HG03457 (cell line): Measurements from ENCODE around the gene LPP.
"Not testable (repeated sequence)": the region's sequence is repeated elsewhere in the genome, so short reads cannot be mapped to it uniquely, and the experiment has no call there.

Source experiments
- ATAC-seq: cut with Tn5 transposase; IDR thresholded peaks from one replicate; pipeline ENCODE4 v1.9.1; 2021; ENCODE audit warnings: moderate number of reproducible peaks; ENCODE audit not compliant: unreplicated experiment

Gene LPP

GRCh38 chr3:188421836-188422540, 268.0 kb downstream of the LPP start:
- ATAC-seq = peak; percentile 99

- not testable (repeated sequence) for ATAC-seq
These were observed 274.0 kb downstream of the LPP start for GRCh38 chr3:188427981-188428380.

- ATAC-seq = no peak
These were observed 277.1 kb downstream of the LPP start for GRCh38 chr3:188431040-188431439.

- no peak for ATAC-seq
These were observed 277.6 kb downstream of the LPP start for GRCh38 chr3:188431553-188431952.

- ATAC-seq = no peak
These were observed 279.0 kb downstream of the LPP start for GRCh38 chr3:188432802-188433520.

GRCh38 chr3:188433521-188434150, 279.7 kb downstream of the LPP start:
- ATAC-seq = no peak

GRCh38 chr3:188434594-188434993, 280.6 kb downstream of the LPP start:
- no peak for ATAC-seq

- no peak for ATAC-seq
These were observed 281.3 kb downstream of the LPP start for GRCh38 chr3:188435266-188435665.

GRCh38 chr3:188437926-188438325, 284.0 kb downstream of the LPP start:
- ATAC-seq = no peak

- ATAC-seq = peak; percentile 94
These were observed 285.1 kb downstream of the LPP start for GRCh38 chr3:188439080-188439479.

GRCh38 chr3:188440340-188440972, 286.5 kb downstream of the LPP start:
- no peak for ATAC-seq

- no peak for ATAC-seq
These were observed 288.5 kb downstream of the LPP start for GRCh38 chr3:188442430-188442829.

- ATAC-seq = not testable (repeated sequence)
These were observed 291.2 kb downstream of the LPP start for GRCh38 chr3:188445175-188445574.

GRCh38 chr3:188446014-188446413, 292.1 kb downstream of the LPP start:
- ATAC-seq = peak; percentile 64

- peak; percentile 32 for ATAC-seq
These were observed 292.8 kb downstream of the LPP start for GRCh38 chr3:188446766-188447165.

- ATAC-seq = no peak
These were observed 294.9 kb downstream of the LPP start for GRCh38 chr3:188448813-188449212.

- ATAC-seq = no peak
These were observed 295.5 kb downstream of the LPP start for GRCh38 chr3:188449421-188449820.

GRCh38 chr3:188452158-188452772, 298.3 kb downstream of the LPP start:
- no peak for ATAC-seq

- ATAC-seq = no peak
These were observed 299.8 kb downstream of the LPP start for GRCh38 chr3:188453431-188454384.

GRCh38 chr3:188455748-188456147, 301.8 kb downstream of the LPP start:
- ATAC-seq = no peak
